Upper lobe of left lung (tissue), 6 donors: ENCODE results near the gene SMG7. TPM values are rescaled to one million over a fixed set of nuclear protein-coding genes. Genes with fewer than 3 reads are reported as not detected.

Experiments
- ATAC-seq, 2 donors: fragments of 200-7000 bp; cut with Tn5 transposase; one replicate each; pipeline ENCODE4 v1.9.1; 2022; ENCODE audit warnings: mild to moderate bottlenecking in 2 of 2, moderate library complexity in 2 of 2; ENCODE audit not compliant: low FRiP score in 2 of 2
- DNase-seq, 2 donors: peaks; one replicate each; pipeline ENCODE4 v3.0.0-alpha.2; 2019 to 2020
- H3K27ac ChIP-seq, 4 donors: fragments of 200-600 bp; sonication (generic); one replicate each; pipeline ENCODE4 v1.5.1; 2016 to 2019
- H3K27me3 ChIP-seq, 4 donors: fragments of 200-600 bp; sonication (generic); one replicate each; pipeline ENCODE4 v1.5.1; 2017 to 2019
- H3K36me3 ChIP-seq, 4 donors: fragments of 200-600 bp; sonication (generic); one replicate each; pipeline ENCODE4 v1.5.1; 2016 to 2019
- H3K4me1 ChIP-seq, 4 donors: fragments of 200-600 bp; sonication (generic); one replicate each; pipeline ENCODE4 v1.5.1; 2018 to 2019
- H3K4me3 ChIP-seq, 4 donors: fragments of 200-600 bp; sonication (generic); one replicate each; pipeline ENCODE4 v1.5.1; 2017 to 2019; ENCODE audit warnings: mild to moderate bottlenecking in 2 of 4, moderate library complexity in 1 of 4
- H3K9me3 ChIP-seq, 4 donors: fragments of 200-600 bp; sonication (generic); one replicate each; pipeline ENCODE4 v1.5.1; 2018 to 2019
- EP300 ChIP-seq, 4 donors: sonication (generic); formaldehyde crosslinking; IDR thresholded peaks; one replicate each; pipeline ENCODE4 v1.5.1; 2017; ENCODE audit warnings: antibody characterized with exemption in 4 of 4, control low read depth in 2 of 4
- POLR2A ChIP-seq, 4 donors: fragments of 450-650 bp; IDR thresholded peaks; one replicate each; pipeline ENCODE4 v1.5.1; 2016 to 2017; ENCODE audit warnings: antibody characterized with exemption in 4 of 4, mild to moderate bottlenecking in 2 of 4
- POLR2AphosphoS5 ChIP-seq, 2 donors: sonication (generic); formaldehyde crosslinking; IDR thresholded peaks; one replicate each; pipeline ENCODE4 v1.5.1; 2017; ENCODE audit warnings: antibody characterized with exemption in 2 of 2
- WGBS, 2 donors: methylation state at CpG; one replicate each; pipeline ENCODE4 v1.1.5; 2017 to 2018; 5-methylcytosine and 5-hydroxymethylcytosine counted together
- total RNA-seq, 6 donors: library from RNA; depleted of rRNA in 4 of 6; stranded (reverse); fragments of >200 nt in 4 of 6; gene quantifications; one replicate each; pipeline versions ENCODE4 v1.1.0 to v1.2.1, GENCODE V29; 2016 to 2021
- TF ChIP-seq, protein P1 (sequence below), 6 experiments: fragments of 450-650 bp in 4 of 6; fragments of 200-600 bp in 2 of 6; sonication (generic) in 2 of 6; IDR thresholded peaks; one replicate each; pipeline ENCODE4 v1.5.1; 2016 to 2019; ENCODE audit warnings: antibody characterized with exemption in 6 of 6
- donor health status: DM: no; HTN: no; CAD: no; lungs with moderate emphysema.
- donor health status: DM: no; HTN: yes; CAD: no; lungs with severe emphysema.

SMG7 gene
- total RNA-seq, 6 donors from 2014 or later, result 35.6 to 62.4 (median 50.5) TPM

GRCh38 chr1:183552441-183552840 is 80.1 kb downstream of the SMG7 start:
- Histone ChIP-seq H3K4me1 (peaks cover 0 to 6% (median 0%) of the 10 kb centered on the region in 4 donors), H3K4me3 (no peak overlapping the region), H3K9me3 (no peaks in the 10 kb centered on the region), H3K36me3 (peaks cover 13 to 88% (median 50%) of the 10 kb centered on the region in 4 donors), H3K27ac (no peak overlapping the region), H3K27me3 (no peaks in the 10 kb centered on the region)
- WGBS, 2 donors, result 88 to 96% methylated on average over 7 of the region's 7 CpGs
- DNase-seq, result no peak
- ATAC-seq, result no peak
- TF ChIP-seq POLR2A (IDR thresholded peaks at IDR 0.05) (no peak), POLR2AphosphoS5 (IDR thresholded peaks at IDR 0.05) (no peak), EP300 (IDR thresholded peaks at IDR 0.05) (no peak)
- TF ChIP-seq, protein P1, sequence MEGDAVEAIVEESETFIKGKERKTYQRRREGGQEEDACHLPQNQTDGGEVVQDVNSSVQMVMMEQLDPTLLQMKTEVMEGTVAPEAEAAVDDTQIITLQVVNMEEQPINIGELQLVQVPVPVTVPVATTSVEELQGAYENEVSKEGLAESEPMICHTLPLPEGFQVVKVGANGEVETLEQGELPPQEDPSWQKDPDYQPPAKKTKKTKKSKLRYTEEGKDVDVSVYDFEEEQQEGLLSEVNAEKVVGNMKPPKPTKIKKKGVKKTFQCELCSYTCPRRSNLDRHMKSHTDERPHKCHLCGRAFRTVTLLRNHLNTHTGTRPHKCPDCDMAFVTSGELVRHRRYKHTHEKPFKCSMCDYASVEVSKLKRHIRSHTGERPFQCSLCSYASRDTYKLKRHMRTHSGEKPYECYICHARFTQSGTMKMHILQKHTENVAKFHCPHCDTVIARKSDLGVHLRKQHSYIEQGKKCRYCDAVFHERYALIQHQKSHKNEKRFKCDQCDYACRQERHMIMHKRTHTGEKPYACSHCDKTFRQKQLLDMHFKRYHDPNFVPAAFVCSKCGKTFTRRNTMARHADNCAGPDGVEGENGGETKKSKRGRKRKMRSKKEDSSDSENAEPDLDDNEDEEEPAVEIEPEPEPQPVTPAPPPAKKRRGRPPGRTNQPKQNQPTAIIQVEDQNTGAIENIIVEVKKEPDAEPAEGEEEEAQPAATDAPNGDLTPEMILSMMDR (IDR thresholded peaks at IDR 0.05), result no peak

DNA sequence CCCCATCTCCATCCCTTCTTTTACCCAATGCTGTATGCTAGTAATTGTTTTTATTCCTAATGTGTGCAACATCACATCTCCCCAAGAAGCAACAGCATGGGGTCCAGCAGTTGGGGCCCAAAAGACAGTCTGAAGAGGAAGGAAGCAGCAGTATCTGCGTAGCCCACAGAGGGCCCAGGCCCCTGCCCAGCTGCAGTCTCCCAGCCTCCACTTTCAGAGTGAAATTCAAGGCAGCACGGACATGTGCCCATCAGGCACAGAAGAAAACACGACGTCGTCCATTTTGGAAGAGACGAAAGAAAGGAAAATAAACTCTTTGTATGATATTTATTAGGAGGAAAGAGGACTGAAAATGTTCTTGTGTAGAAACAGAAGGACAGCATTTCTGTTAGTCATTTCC is 80.6 kb downstream of the SMG7 start:
- H3K27me3 ChIP-seq, result no peaks in the 10 kb centered on the region
- peaks cover 0 to 6% (median 0%) of the 10 kb centered on the region in 4 donors for H3K4me1 ChIP-seq
- WGBS, 2 donors, result 88 to 92% methylated on average over 6 of the region's 6 CpGs
- H3K4me3 ChIP-seq, result no peak overlapping the region
- H3K9me3 ChIP-seq, result no peaks in the 10 kb centered on the region
- no peak for TF ChIP-seq POLR2A (IDR thresholded peaks at IDR 0.05)
- no peak for ATAC-seq
- H3K27ac ChIP-seq, result no peak overlapping the region
- H3K36me3 ChIP-seq, result peaks cover 13 to 89% (median 49%) of the 10 kb centered on the region in 4 donors
- DNase-seq, result peak in 1 of 2 donors; percentile 5

DNA sequence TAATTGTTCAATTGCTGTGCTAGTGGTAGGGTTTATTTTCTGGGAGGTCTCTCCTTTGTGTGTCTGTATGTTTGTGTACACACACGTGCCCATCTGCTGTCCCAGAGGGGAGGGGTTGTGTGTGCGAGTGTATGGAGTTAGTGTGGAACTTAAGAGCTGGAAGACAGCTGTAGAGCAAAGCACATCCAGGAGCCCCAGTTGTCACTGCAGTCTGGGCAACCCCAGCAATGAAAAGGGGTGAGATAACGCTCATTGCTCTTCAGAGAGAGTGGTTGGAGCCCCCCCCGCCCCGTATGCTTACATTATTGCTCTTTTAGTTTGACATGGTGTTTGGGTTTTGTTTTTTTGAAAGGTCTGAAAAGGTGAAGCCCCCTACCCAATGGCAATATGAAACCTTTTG is 81.0 kb downstream of the SMG7 start:
- WGBS, 2 donors, result 61 to 86% methylated on average over 5 of the region's 5 CpGs
- Histone ChIP-seq H3K4me1 (peaks cover 0 to 6% (median 0%) of the 10 kb centered on the region in 4 donors), H3K4me3 (no peak overlapping the region), H3K27ac (no peak overlapping the region), H3K36me3 (peaks cover 13 to 89% (median 51%) of the 10 kb centered on the region in 4 donors), H3K27me3 (no peaks in the 10 kb centered on the region), H3K9me3 (no peaks in the 10 kb centered on the region)
- no peak for ATAC-seq
- DNase-seq, result no peak
- TF ChIP-seq POLR2AphosphoS5 (IDR thresholded peaks at IDR 0.05), result no peak
- TF ChIP-seq POLR2A (IDR thresholded peaks at IDR 0.05), result no peak
- no peak for TF ChIP-seq EP300 (IDR thresholded peaks at IDR 0.05)
- TF ChIP-seq, protein P1 (IDR thresholded peaks at IDR 0.05), result no peak

DNA sequence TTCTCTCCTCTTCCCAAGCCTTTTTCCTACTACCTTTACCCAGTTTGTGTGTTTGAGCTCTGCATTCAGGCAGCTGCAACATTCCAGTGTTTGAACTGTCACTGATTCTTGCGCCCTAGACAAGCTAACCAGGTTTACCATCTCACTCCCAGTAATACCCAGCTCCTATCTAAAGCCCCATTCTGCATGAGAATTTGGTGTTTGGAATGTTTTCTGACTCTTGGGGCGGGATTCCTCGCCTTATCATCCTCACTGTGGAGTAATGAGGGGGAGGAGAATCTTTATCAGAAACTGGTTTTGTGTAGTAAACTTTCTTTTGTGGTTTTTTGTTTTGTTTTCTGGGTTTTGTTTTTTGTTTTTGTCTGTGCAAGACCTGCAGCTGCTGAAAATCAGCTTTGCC is 81.5 kb downstream of the SMG7 start:
- Histone ChIP-seq H3K9me3 (no peaks in the 10 kb centered on the region), H3K27me3 (no peaks in the 10 kb centered on the region), H3K27ac (no peak overlapping the region), H3K4me1 (peaks cover 0 to 6% (median 0%) of the 10 kb centered on the region in 4 donors), H3K36me3 (peaks cover 13 to 89% (median 53%) of the 10 kb centered on the region in 4 donors), H3K4me3 (no peak overlapping the region)
- TF ChIP-seq POLR2A (IDR thresholded peaks at IDR 0.05) (no peak), POLR2AphosphoS5 (IDR thresholded peaks at IDR 0.05) (no peak), EP300 (IDR thresholded peaks at IDR 0.05) (no peak)
- TF ChIP-seq, protein P1 (IDR thresholded peaks at IDR 0.05), result no peak
- ATAC-seq (no peak), DNase-seq (no peak)
- 87 to 90% methylated on average over 3 of the region's 3 CpGs for WGBS, 2 donors

GRCh38 chr1:183554577-183554976 is 82.3 kb downstream of the SMG7 start:
- peaks cover 13 to 89% (median 57%) of the 10 kb centered on the region in 4 donors for H3K36me3 ChIP-seq
- no peak overlapping the region for H3K27ac ChIP-seq
- no peaks in the 10 kb centered on the region for H3K9me3 ChIP-seq
- DNase-seq (no peak), ATAC-seq (no peak)
- H3K4me1 ChIP-seq, result peaks cover 0 to 6% (median 0%) of the 10 kb centered on the region in 4 donors
- no peak overlapping the region for H3K4me3 ChIP-seq
- H3K27me3 ChIP-seq, result no peaks in the 10 kb centered on the region
- WGBS, 2 donors, result 50 to 66% methylated on average over 3 of the region's 3 CpGs
- TF ChIP-seq, protein P1 (IDR thresholded peaks at IDR 0.05), result no peak
- no peak for TF ChIP-seq POLR2A (IDR thresholded peaks at IDR 0.05)
- TF ChIP-seq EP300 (IDR thresholded peaks at IDR 0.05), result no peak
- TF ChIP-seq POLR2AphosphoS5 (IDR thresholded peaks at IDR 0.05), result no peak
